Adrenal gland (tissue), 5 donors: ENCODE measurements around the gene PXYLP1.

ENCODE experiments used
- POLR2A ChIP-seq, 2 donors: fragments of 450-650 bp; IDR thresholded peaks; one replicate each; pipeline ENCODE4 v1.6.1; 2017; ENCODE audit warnings: antibody characterized with exemption in 2 of 2, mild to moderate bottlenecking in 2 of 2, moderate library complexity in 1 of 2
- TF ChIP-seq, protein P1 (sequence below), 6 experiments: fragments of 450-650 bp in 4 of 6; fragments of 200-600 bp in 2 of 6; sonication (generic) in 1 of 6; IDR thresholded peaks; 1 replicate in 5 of 6; 2 replicates in 1 of 6; pipeline versions ENCODE4 v1.5.1 to v1.8.0; 2016 to 2021; ENCODE audit warnings: antibody characterized with exemption in 6 of 6, mild to moderate bottlenecking in 2 of 6, moderate library complexity in 1 of 6
- donor health status: DM: no; HTN: no; CAD: no.

DNA sequence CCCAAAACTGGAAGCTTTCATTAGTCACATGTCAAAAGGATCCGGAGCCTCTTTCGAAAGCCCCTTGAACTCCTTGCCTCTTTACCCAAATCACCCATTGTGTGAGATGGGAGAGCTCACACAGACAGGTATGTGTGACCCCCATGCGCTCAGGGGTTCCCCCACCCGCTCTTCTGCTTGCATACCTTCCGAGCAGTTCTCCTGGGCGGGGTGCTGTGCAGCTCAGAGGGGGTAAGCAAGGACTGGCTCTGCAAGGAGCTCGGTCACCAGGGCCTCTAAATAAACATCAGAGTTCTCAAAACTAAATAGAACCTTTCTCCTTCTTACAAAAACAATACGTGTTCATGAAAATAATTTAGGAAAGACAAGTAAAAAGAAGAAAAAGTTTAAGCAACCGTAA lies 55.7 kb downstream of the PXYLP1 start:
- no peak for TF ChIP-seq POLR2A (IDR thresholded peaks at IDR 0.05)
- TF ChIP-seq, protein P1, sequence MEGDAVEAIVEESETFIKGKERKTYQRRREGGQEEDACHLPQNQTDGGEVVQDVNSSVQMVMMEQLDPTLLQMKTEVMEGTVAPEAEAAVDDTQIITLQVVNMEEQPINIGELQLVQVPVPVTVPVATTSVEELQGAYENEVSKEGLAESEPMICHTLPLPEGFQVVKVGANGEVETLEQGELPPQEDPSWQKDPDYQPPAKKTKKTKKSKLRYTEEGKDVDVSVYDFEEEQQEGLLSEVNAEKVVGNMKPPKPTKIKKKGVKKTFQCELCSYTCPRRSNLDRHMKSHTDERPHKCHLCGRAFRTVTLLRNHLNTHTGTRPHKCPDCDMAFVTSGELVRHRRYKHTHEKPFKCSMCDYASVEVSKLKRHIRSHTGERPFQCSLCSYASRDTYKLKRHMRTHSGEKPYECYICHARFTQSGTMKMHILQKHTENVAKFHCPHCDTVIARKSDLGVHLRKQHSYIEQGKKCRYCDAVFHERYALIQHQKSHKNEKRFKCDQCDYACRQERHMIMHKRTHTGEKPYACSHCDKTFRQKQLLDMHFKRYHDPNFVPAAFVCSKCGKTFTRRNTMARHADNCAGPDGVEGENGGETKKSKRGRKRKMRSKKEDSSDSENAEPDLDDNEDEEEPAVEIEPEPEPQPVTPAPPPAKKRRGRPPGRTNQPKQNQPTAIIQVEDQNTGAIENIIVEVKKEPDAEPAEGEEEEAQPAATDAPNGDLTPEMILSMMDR (IDR thresholded peaks at IDR 0.05): no peak
